ENCODE data around the gene AAK1.
A peak's percentile ranks its signal among the peaks of the same experiment; 100 is the strongest.

AAK1 gene

GRCh38 chr2:69491864-69492263 is 151.7 kb downstream of the AAK1 start:
- ATAC-seq (peak; percentile 62), DNase-seq (no peak)

GRCh38 chr2:69490486-69490885 is 153.1 kb downstream of the AAK1 start:
- DNase-seq, result peak; percentile 34
- peak; percentile 70 for ATAC-seq

- no peak for DNase-seq
Observed at GRCh38 chr2:69489793-69490192, 153.7 kb downstream of the AAK1 start.

GRCh38 chr2:69483696-69484095 is 159.8 kb downstream of the AAK1 start:
- DNase-seq, result no peak
- ATAC-seq, result no peak

More at GRCh38 chr2:69489793-69490192, 153.7 kb downstream of the AAK1 start:
- no peak for ATAC-seq

DNA sequence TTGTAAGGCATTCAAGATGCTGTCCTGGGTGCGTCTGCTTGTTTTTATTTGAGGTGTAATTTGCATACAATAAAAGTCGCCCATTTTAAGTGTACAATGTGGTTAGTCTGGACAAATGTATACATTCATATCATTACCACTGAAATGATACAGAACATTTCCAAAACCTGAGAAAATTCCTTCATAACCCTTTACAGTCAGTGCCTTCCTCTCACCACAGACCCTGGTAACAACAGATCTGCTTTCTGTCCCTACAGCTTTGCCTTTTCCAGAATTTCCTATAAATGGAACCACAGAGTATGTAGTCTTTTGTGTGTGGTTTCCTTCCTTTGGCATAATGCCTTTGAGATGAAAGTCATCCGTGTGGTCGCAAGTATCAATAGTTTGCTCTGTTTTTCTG is 160.5 kb downstream of the AAK1 start:
- ATAC-seq (no peak), DNase-seq (no peak)

DNA sequence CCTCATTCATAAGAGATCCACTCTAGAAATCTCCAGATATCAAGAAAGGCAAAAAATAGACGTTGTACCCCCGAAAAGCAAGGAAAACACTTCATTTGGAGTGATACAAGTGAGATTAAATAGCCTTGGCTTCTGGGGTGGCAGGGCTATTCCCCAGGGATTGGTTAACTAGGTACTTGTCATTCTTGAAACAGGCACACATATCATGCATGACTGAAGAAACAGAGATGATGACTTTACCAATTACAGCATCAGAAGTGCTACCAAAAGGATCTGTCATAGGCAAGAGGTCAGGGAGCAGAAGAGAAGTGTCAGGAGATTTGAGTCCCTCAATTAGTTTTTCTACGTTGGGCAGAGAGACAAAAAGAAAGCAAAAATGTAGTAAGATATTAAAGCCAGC is 161.1 kb downstream of the AAK1 start:
- ATAC-seq (no peak), DNase-seq (no peak)

- ATAC-seq, result no peak
- DNase-seq, result no peak
Observed at GRCh38 chr2:69481421-69481820, 162.1 kb downstream of the AAK1 start.

GRCh38 chr2:69477627-69478026 is 165.9 kb downstream of the AAK1 start:
- peak; percentile 55 for ATAC-seq
- DNase-seq, result no peak

DNA sequence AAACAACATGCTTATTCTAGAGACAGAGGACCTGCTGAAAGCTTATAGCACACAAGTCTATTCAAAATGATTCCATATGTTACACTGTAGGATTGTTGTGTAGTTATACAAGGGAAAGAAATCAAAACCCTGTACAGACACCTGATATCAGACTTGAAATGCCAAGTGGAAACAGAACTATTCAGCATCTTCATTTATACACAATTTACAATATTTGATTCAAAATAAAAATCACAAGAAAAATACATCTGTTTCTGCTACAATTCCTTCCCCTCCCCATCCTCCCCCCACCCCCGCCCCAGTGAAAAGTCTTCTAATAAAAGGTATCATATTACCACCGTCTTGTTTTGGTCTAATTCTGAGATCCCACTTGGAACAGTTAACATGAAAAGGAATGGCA is 168.9 kb downstream of the AAK1 start:
- DNase-seq (no peak), ATAC-seq (no peak)

DNA sequence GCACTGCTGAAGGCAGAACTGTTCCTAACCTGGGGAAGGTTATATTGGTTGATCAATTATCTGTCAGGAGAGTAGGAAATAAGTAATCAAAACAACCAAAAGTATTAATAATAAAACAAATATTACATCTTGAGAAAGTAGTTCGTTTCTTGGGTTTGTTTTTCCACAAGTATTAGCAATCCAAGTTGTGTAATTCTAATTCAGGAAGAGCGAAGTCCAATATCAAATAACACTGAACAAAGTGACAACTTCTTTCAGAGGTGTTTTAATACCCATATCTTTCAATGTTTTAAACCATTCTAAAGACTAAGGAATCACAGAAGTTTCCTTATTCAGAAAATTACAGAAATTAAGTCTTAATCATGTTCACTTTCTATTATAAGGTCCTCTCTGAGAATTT is 171.7 kb downstream of the AAK1 start:
- no peak for ATAC-seq

DNA sequence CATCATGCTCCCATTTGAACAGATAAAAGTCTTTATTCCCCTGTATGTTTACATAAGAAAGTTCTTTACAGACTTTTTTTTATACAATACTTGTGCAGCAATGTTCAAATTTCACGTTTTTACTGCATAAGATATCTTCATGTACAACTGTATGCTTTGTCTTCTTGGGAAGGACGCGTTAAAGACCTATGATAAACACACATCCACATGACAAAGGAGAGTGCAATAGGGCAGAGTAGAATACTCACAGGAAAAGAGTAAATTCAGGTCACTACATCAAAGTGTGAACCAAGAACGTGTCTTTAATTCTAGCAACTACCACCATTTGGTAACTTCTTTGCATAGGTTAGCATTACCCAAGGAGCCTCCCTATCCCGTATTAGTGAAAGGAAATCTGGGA is 172.6 kb downstream of the AAK1 start:
- ATAC-seq, result no peak

More for the DNA sequence above, 171.7 kb downstream of the AAK1 start:
- no peak for DNase-seq

GRCh38 chr2:69469784-69470183 is 173.8 kb downstream of the AAK1 start:
- DNase-seq (no peak), ATAC-seq (no peak)

More for the DNA sequence above, 172.6 kb downstream of the AAK1 start:
- no peak for DNase-seq

DNA sequence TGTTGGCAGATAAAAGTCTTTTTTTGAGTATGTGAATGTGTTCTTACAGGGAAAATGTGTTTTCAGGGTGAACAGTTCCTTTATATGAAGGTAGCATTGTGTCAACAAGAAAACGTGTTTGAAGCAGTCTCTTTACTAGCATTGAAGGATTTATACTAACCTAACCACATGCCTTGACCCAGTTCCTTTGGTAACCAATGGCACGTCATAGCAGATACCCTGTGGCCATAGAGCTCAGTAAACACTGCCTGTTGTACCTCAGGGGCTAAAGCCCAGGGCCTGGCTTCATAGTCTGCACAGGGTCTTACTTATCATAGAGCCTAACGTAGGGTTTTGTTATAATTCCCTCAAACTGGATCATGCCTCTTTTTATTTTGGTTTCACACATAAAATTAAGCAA is 174.2 kb downstream of the AAK1 start:
- DNase-seq (no peak), ATAC-seq (no peak)

DNA sequence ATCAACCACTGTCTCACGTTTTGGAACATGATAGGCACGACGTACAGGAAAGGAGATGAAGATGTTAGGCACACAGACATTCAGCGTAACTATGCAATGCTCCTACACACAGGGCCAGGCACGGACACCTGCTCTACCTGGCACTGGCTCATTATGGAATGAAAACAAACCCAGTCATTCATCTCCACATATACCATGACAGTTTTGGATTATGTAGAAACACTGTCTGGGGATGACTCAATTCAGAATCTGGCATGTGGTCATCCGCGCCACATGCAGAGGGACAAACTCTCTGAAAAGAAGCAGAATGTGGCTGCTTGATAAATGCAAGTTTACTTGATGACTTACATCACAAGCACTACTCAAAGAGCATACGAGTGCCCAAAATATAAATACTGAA is 176.8 kb downstream of the AAK1 start:
- DNase-seq (no peak), ATAC-seq (peak; percentile 69)

GRCh38 chr2:69465513-69466456 is 177.8 kb downstream of the AAK1 start:
- DNase-seq (no peak), ATAC-seq (no peak)

- no peak for ATAC-seq
- no peak for DNase-seq
Observed at GRCh38 chr2:69464575-69464974, 179.0 kb downstream of the AAK1 start.

GRCh38 chr2:69462780-69463179 is 180.8 kb downstream of the AAK1 start:
- ATAC-seq (no peak), DNase-seq (no peak)

DNA sequence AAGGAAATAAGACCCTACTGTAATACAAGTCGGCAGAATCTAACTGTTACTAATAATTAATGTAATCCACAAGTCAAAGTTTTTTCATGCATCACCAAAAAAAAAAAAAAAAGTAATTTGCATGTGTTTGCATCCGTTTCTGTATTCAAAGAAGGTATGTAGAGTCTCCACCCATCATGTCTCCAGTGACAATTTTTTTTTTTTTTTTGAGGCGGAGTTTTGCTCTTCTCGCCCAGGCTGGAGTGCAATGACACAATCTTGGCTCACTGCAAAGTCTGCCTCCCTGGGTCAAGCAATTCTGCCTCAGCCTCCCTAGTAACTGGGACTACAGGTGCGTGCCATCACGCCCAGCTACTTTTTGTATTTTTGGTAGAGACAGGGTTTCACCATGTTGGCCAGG is 182.1 kb downstream of the AAK1 start:
- ATAC-seq, result no peak
- no peak for DNase-seq

DNA sequence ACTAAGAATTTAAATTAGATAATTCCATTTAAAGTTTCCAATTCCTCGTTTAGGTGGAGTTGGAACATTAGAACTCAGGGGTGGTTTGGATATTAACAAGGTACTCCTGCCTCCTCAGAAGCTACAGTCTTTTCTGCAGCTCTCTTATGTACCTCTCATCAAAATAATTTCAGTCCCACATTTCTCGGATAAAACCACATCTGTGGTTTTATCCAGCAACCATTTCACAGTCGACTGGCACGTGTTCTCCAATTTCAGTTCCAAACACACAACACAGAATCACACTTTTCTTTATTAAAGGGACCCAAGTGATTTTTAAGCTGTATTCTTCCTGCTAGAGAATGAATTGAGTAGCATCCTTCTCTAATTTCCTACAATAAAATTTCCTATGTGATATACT is 183.6 kb downstream of the AAK1 start:
- no peak for DNase-seq
- ATAC-seq, result no peak

DNA sequence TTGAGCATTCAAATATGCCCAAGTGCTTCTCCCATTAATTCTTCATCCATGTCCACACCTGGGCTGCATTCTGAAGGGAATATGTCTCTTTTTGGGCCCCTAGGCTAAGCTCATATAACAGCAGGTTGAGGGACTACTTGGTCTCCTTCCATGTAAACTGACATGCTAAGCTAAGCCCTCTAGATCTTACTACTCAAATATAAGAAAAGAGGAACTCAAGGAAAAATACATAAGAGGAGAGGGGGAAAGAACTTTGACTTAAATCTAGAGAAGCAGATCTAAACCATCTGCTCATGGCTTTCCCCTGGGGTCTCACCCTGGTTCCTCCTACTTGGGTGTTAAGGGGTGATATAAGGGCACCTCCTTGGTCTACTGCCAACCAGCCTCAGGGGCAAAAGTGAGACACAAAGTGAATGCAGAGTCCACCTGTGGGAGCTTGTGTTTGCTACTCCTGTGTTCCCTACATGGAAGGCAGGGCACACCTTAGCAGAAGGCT is 186.5 kb downstream of the AAK1 start:
- DNase-seq (no peak), ATAC-seq (no peak)

DNA sequence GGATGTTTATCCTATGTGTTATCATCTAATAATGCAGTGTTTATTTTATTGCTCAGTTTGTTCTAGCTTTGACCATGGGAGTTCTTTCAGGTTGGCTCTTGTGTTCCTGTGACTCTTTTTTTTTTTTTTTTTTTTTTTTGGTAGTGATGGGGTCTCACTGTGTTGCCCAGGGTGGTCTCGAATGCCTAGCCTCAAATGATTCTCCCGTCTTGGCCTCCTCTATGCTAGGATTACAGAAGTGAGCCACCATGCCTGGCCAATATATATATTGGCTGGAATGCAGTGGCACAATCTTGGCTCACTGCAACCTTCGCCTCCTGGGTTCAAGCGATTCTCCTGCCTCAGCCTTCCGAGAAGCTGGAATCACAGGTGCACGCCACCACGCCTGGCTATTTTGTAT is 187.4 kb downstream of the AAK1 start:
- no peak for ATAC-seq
- DNase-seq, result no peak

DNA sequence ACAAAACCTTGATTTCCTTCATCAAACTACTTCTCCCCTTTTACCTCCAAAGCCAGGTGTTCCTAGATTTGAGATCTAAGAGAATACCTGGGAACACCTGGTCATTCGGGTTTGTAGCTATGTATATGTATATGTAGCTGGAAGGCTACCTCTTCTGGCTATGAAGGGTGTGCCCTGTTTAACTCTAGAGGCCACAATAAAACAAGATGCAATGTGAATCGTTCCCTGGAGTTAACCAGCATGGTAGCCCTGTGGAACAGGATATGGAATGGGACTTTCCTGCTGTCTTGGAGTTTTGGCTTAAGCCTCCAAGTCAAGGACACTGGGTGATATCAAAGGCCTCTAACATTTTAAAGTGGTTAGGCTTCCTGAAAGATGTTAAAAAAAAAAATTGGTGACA is 188.6 kb downstream of the AAK1 start:
- ATAC-seq, result no peak
- no peak for DNase-seq

DNA sequence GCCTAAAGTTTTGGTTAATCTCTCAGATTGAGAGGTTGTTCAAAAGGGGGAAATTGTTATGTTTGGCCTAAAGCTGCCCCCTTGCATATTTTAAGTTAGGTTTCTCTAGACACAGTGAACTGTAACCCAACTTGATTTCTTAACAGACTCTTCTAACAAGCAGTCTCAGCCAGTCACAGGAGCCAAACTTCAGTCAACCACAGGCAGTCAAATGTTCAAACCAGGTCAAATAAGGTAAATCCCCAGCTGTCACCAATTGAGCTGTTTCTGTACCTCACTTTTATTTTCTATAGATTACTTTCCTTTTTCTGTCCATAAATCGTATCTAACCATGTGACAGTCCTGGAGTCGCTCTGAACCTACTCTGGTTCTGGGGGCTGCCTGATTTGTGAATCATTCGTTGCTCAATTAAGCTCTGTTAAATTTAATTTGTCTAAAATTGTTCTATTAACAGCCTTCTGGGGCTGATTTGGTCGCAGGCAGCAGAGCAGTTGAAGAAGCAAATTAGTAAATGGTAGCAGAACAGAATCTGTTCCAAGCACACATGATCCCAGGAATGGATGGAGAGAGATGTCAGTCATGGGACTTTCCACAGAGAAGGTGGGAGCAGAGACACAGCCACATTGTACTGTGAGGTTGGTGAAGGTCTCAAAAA is 189.9 kb downstream of the AAK1 start:
- ATAC-seq (peak; percentile 91), DNase-seq (no peak)

Data from stimulated activated naive CD8-positive, alpha-beta T cell treated with anti-CD3 and anti-CD28 coated beads, Interleukin-15, Interleukin-2, amounts not matched to agents 100 U/mL and 50 U/mL, for 24 hours (primary cell).